Fibroblast of the conjunctiva (primary cell): ENCODE results near the gene LMO1.

Source experiments
- DNase-seq: peaks from one replicate; pipeline ENCODE4 v3.0.0-alpha.2; 2010; ENCODE audit warnings: low read depth

The LMO1 gene

GRCh38 chr11:8263109-8263768 is 439 bp downstream of the LMO1 start:
- DNase-seq, result no peak

DNA sequence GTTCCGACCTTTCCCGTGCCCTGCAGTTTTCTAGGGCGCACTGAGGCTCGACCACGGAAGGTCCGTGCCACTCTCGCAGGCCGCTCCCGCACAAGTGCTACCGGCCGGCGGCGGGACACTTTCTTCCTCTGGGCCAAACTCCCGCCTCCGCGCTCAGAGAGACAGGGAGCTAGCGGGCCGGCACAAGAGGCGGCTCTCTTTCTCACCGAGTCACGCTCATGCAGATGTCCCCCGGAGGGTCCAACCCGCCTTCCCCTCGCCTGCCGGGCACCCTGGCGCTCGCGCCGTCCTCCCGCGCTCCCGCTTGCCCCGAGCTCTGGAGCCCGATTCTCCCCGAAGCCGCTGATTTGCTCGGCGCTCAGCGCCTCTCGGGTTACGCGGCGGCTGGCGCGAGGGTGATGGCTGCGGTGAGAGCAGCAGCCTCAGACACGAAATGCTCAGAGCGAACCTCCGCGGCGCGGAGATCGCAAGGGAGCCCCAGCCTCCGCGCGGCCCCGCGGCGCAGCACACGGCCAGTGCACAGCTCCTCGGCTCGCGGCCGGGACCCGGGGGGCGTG is 1.0 kb downstream of the LMO1 start:
- no peak for DNase-seq

GRCh38 chr11:8261921-8262551 is 1.6 kb downstream of the LMO1 start:
- no peak for DNase-seq

DNA sequence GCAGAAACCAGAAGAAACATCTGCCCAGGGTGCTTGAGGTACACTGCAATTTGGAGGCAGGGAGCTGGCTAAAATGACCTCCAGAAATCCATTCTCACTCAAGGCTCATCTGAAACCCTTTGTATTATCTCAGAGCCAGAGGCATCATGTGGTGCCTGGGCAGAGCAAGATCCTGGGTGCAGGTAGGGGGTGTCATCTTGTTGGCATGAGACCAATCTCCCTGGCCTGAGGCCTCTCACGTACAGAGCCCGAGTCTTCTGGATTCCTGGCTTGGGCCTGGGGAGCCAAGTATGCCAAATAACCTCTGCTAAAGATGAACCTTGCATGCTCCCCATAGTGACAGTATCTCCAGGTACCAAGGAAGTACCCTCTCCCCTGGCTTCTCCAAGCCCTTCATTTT is 2.4 kb downstream of the LMO1 start:
- DNase-seq, result no peak

DNA sequence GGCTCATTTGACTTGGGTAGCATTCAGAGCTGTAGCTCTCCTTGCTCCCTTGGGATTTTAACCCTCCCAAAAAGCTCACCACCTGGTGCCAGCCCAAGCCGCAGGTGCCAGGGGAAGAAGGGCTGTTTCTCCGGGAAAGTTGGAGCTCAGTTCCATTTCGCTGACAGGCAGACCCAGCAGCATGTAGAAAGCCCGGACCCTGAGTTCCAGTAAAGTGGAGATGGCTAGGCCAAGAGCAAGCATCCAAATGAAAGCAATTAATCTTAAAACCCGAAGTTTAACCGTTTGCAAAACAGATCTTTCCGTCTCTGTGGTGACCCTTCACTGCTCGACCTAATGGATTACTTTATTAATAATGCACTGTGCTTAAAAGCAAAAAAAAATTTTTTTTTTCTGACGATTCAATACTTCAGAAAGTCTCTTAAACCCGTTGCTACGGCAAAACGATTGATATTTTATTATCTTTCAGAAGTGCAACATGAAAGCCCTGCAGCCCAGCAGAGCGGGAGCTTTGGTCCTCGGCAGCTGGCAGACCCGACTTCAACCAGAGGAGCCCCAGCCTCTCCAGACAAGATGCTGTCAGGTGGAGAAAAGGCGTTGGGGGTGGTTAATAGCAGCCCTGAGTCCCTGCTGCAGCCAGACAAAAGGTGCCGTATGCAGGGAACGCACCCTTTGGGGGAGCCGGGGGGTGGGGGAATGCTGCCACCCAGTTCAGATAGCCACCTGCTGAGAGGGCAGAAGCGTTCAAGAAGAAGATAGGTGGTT is 3.3 kb downstream of the LMO1 start:
- DNase-seq, result no peak

DNA sequence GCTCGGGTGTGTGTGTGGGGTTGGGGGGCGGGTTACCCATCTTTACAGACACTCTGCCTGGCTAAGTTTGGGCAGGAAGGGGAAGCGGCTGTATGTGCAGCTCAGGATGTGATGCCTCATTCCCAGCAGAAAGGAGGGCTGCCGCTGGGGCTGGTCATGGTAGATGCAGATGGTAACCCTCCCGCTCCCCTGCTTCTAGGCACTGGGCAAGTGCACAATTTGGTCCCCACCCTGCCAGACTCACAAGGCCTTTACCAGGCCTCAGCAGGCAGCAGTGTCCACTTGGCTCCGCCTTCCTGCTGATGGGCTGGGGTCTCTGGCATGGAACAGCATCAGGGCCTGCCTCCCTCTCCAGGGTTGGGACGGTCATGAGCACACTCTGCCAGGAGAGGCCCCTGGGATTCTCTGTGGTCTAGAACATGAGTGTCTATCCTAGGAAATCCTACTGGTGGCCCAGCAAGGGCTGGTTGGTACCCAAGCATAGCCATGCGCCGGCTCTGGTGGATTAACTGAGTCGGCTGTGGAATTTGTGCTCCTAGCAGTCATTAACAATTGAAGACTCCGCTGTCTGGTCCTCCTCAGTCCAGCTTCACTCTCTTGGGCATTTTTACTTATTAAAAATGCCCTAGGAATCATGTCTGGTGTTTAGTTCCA is 4.2 kb downstream of the LMO1 start:
- no peak for DNase-seq

DNA sequence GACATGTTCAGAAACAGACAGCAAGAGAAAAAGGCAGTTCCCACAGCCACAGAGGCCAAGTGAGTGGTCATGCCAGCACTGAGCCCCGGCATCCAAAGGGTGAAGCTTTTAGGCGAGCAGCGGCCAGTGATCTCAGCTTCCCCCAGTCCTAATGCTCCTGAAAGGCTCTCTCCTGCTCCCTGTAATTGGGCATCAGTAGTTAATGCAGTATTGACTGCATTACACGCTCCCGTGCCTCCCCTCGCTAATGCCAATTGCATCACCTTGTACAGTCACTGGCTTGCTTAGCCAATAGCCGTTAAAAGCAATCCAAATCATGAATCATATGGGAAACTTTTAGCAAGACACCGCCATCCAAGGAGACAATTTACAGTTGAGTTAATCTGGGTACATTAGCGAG is 4.9 kb downstream of the LMO1 start:
- DNase-seq, result no peak

DNA sequence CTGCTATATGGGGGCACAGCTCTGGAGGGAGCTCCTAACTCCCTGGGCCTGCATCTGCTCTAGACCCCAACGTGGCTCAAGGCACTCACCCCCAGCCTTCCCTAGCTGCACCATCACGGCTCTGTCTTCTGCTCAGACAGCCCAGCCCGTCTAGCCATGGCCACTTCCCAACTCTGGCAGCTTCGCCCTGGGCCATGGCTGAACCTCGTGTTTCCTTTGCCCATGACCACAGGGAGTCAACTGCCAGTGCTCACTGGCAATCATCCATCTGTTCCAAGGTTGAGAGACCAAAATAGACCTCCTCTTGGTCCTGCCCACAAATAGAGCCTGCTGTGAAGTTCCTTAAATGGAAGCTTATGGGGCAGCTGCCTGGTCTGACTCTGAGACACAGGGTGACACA is 5.4 kb downstream of the LMO1 start:
- no peak for DNase-seq

- DNase-seq, result no peak
Measured at GRCh38 chr11:8257003-8257664, 6.5 kb downstream of the LMO1 start.

GRCh38 chr11:8256271-8257002 is 7.2 kb downstream of the LMO1 start:
- no peak for DNase-seq

GRCh38 chr11:8253566-8253965 is 10.1 kb downstream of the LMO1 start:
- DNase-seq, result no peak

GRCh38 chr11:8252946-8253345 is 10.7 kb downstream of the LMO1 start:
- DNase-seq, result no peak

GRCh38 chr11:8252388-8252787 is 11.3 kb downstream of the LMO1 start:
- no peak for DNase-seq

DNA sequence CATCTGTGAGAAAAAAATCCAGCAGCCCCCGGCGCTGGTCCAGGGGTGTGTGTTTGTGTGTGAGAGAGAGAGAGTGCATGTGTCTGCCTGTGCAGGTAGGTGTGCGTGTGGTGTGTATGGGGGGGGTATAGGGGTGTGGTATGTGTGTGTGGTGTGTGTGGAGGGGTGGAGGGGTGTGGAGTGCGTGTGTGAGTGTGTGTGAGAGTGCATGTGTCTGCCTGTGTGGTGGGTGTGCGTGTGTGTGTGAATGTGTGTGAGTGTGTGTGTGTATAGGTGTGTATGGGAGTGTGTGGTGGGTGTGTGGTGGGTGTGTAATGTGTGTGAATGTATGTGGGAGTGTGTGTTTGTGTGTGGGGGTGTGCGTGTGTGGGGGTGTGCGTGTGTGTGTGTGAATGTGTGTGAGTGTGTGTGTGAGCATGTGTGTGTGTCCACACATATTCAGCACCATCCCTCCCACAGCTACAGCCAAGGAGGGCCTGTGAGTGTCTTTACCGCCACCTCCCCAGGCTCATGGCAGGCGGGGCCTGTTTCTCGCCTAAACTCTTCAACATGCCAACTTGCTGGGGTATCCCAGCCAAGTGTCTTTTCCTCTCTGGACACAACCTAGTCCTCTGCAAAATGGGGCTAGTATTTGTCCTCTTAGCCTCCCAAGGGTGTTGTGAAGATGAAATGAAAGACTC is 11.9 kb downstream of the LMO1 start:
- DNase-seq, result no peak

GRCh38 chr11:8250981-8251615 is 12.6 kb downstream of the LMO1 start:
- no peak for DNase-seq

- DNase-seq, result no peak
Measured at GRCh38 chr11:8250434-8250833, 13.2 kb downstream of the LMO1 start.

- DNase-seq, result no peak
Measured at GRCh38 chr11:8249482-8249881, 14.2 kb downstream of the LMO1 start.

DNA sequence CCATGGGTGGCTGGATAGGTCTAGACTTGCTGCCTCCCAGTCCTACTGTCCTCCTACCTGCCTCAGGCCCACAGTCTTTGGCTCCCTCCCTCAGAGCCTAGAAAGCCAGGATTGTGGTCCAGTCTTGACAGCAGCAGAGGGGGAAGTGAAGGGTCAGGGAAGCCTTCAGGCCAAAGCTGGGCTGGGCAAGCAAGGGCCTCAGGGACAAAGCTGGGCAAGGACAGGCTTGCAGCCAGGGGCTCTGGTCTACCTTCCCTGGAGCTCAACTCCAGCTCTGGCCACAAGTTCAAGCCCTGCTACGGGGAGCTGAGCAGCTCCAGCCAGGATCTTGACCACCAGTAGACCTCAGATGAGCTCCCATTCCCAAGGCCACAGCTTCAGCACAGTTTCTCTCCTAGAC is 14.9 kb downstream of the LMO1 start:
- DNase-seq, result no peak

GRCh38 chr11:8247312-8247711 is 16.4 kb downstream of the LMO1 start:
- DNase-seq, result no peak

- no peak for DNase-seq
Measured at GRCh38 chr11:8243458-8243857, 20.2 kb downstream of the LMO1 start.
